DOHH2 (cell line): ENCODE data around the gene CLDN24.

Experiments used
- CTCF ChIP-seq: fragments of 200-600 bp; sonication (generic); IDR thresholded peaks from one replicate; pipeline ENCODE4 v1.5.1; 2014; ENCODE audit warnings: antibody characterized with exemption, mild to moderate bottlenecking, low read depth, low read length; ENCODE audit not compliant: poor library complexity, severe bottlenecking
- EZH2phosphoT487 ChIP-seq: fragments of 200-600 bp; sonication (generic); IDR thresholded peaks from 2 replicates; pipeline ENCODE4 v1.6.1; 2017; ENCODE audit warnings: borderline replicate concordance, mild to moderate bottlenecking, antibody characterized with exemption, low read length, moderate library complexity, mixed read lengths

GRCh38 chr4:183326853-183327252 is 4.6 kb upstream of the CLDN24 start:
- no peak for TF ChIP-seq CTCF
- no peak for TF ChIP-seq EZH2phosphoT487
